ENCODE results near the gene DCUN1D3.
"Not testable (repeated sequence)": the region's sequence is repeated elsewhere in the genome, so short reads cannot be mapped to it uniquely, and the experiment has no call there.

The DCUN1D3 gene, protein sequence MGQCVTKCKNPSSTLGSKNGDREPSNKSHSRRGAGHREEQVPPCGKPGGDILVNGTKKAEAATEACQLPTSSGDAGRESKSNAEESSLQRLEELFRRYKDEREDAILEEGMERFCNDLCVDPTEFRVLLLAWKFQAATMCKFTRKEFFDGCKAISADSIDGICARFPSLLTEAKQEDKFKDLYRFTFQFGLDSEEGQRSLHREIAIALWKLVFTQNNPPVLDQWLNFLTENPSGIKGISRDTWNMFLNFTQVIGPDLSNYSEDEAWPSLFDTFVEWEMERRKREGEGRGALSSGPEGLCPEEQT

DNA sequence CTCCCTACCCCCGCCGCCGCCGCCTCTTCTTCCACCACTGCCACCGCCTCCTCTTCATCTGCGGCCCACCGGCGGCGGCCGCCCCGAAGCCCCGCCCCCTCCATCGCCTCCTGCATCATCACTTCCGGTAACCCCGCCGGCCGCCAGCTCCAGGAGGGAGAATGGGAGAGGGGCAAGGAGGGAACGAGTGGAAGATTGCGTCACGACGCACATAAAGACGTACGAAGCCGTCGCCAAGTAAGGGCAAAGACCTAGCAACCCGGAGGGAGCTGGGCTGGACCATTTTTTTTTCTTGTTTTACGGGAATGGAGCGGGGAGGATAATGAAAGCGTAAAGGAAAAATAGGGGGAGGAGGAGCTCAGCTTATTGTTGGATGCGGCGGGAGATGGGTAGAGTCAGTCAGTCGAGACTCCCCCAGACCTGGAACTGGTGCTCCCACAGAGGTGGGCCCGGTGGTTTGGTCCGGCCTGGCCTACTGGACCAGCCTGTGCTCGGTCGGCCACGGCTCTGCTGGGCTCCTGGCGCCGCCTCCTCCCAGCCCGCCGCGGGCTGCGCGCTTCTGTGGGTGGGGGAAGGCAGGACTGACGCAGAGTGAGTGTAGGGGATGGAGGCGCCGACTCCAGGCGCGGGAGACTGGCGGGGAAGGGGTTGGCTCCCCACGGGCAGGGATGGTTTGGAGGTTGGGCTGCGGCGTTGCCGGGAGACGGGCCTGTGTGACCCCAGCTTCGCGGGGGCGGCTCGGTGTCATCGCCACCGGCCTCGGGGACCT lies at the start of gene DCUN1D3, which contains the start of gene LYRM1:
Gene DCUN1D3 (minus strand): TSS at position 60 of the 769 bp plus-strand sequence. CDS start 37,820 bp downstream, outside the sequence.
Gene LYRM1 (plus strand): TSS at position 473 of the 769 bp plus-strand sequence. CDS start 14,785 bp downstream, outside the sequence.
- peaks cover 84% of the 10 kb centered on the region for H3K79me2 ChIP-seq (ENCODE audit: control insufficient read depth, insufficient read depth, low read length, unreplicated experiment)
- peaks cover 59% of the 10 kb centered on the region for H3K4me1 ChIP-seq (ENCODE audit: control insufficient read depth, insufficient read depth, low read length, unreplicated experiment)
- H2AFZ ChIP-seq (ENCODE audit: low read length, unreplicated experiment), result peak within 1 kb of the TSS; percentile 71
- H3K27ac ChIP-seq (ENCODE audit: low read depth, low read length), result peak within 1 kb of the TSS; percentile 96
- no peaks in the 10 kb centered on the region for H3K27me3 ChIP-seq (ENCODE audit: insufficient read depth, low read length)
- H3K36me3 ChIP-seq (ENCODE audit: insufficient read depth, low read length), result peaks cover 16% of the 10 kb centered on the region; the same call in 1 of the 2 replicates
- peak within 1 kb of the TSS; percentile 83 for H3K4me3 ChIP-seq (ENCODE audit: low read depth, low read length)

DNA sequence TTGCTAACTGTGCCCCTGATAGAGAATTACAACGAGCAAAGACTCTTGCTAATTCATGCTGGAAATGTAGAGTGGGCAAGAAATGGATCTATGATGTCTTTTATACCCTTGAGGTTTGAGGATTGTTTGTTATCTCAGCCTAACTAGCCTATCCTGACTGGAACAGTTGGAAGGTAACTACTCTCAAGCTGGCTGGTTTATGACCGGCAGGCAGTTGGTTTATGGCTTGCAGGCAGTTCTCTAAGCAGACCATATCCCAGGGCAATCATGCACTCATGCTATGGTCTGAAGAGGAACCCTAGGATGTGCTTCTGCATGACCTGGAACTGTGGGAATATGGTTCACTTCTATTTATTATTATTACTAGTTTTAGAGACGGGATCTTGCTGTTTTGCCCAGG lies 49.5 kb upstream of the DCUN1D3 start:
- Histone ChIP-seq H3K36me3 (ENCODE audit: insufficient read depth, low read length) (no peaks in the 10 kb centered on the region), H3K4me1 (ENCODE audit: control insufficient read depth, insufficient read depth, low read length, unreplicated experiment) (no peaks in the 10 kb centered on the region), H3K27me3 (ENCODE audit: insufficient read depth, low read length) (no peaks in the 10 kb centered on the region), H2AFZ (ENCODE audit: low read length, unreplicated experiment) (no peak overlapping the region), H3K27ac (ENCODE audit: low read depth, low read length) (no peak overlapping the region), H3K79me2 (ENCODE audit: control insufficient read depth, insufficient read depth, low read length, unreplicated experiment) (no peaks in the 10 kb centered on the region), H3K4me3 (ENCODE audit: low read depth, low read length) (no peak overlapping the region)

DNA sequence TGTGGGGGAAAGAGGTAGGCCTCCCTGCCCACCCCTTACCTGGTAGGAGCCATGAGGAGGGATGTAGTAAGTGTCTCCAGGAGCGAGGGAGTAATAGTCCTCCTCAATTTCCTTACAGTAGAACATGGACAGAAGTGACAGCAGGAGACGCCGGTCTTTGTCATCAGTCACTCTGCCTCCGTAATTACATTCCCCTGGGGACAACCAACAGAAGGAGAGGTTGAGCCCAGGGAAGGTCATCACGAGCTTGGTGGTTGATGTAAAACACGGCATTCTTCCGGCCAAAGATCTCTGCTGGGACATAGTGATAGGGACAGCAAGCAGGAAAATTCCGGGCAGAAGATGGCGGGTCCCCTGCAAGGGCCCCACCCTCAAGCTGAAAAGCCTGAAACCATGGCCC lies 48.3 kb upstream of the DCUN1D3 start:
- Histone ChIP-seq H3K36me3 (ENCODE audit: insufficient read depth, low read length) (no peaks in the 10 kb centered on the region), H3K27me3 (ENCODE audit: insufficient read depth, low read length) (no peaks in the 10 kb centered on the region), H2AFZ (ENCODE audit: low read length, unreplicated experiment) (no peak overlapping the region), H3K4me1 (ENCODE audit: control insufficient read depth, insufficient read depth, low read length, unreplicated experiment) (no peaks in the 10 kb centered on the region), H3K27ac (ENCODE audit: low read depth, low read length) (no peak overlapping the region), H3K4me3 (ENCODE audit: low read depth, low read length) (no peak overlapping the region), H3K79me2 (ENCODE audit: control insufficient read depth, insufficient read depth, low read length, unreplicated experiment) (no peaks in the 10 kb centered on the region)

DNA sequence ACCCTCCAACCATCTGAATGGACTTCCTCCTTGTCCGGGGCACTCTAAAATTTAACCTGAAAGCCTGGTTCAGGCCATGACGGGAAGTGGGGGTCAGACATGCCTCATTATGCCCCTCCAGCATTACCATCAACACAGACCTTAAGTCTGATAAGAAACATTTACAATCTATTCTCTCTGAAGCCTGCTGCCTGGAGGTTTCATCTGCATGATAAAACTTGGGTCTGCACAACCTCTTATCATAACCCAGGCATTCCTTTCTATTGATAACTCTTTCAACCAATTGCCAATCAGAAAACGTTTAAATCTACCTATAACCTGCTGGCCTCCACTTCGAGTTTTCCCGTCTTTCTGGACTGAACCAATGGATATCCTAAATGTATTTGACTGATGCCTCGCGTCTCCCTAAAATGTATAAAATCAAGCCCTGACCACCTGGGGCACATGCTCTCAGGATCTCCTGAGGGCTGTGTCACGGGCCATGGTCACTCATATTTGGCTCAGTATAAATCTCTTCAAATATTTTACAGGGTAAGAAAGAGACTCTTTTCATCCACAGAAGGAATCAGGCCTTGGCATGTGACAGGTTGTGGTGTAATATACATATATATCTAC lies 46.0 kb upstream of the DCUN1D3 start:
- no peak overlapping the region for H3K4me3 ChIP-seq (ENCODE audit: low read depth, low read length)
- H3K27ac ChIP-seq (ENCODE audit: low read depth, low read length), result no peak overlapping the region
- no peaks in the 10 kb centered on the region for H3K4me1 ChIP-seq (ENCODE audit: control insufficient read depth, insufficient read depth, low read length, unreplicated experiment)
- H3K79me2 ChIP-seq (ENCODE audit: control insufficient read depth, insufficient read depth, low read length, unreplicated experiment), result no peaks in the 10 kb centered on the region
- no peaks in the 10 kb centered on the region for H3K27me3 ChIP-seq (ENCODE audit: insufficient read depth, low read length)
- H3K36me3 ChIP-seq (ENCODE audit: insufficient read depth, low read length), result no peaks in the 10 kb centered on the region
- no peak overlapping the region for H2AFZ ChIP-seq (ENCODE audit: low read length, unreplicated experiment)

DNA sequence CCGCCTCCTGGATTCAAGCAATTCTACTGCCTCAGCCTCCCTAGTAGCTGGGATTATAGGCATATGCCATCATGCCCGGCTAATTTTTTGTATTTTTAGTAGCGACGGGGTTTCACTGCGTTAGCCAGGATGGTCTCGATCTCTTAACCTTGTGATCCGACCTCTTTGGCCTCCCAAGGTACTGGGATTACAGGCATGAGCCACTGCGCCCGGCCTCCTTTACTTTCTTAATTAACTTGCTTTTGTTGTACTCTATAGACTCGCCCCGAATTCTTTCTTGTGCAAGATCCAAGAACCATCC lies 45.4 kb upstream of the DCUN1D3 start:
- H3K4me1 ChIP-seq (ENCODE audit: control insufficient read depth, insufficient read depth, low read length, unreplicated experiment); H3K4me3 ChIP-seq (ENCODE audit: low read depth, low read length); H3K27me3 ChIP-seq (ENCODE audit: insufficient read depth, low read length); H3K79me2 ChIP-seq (ENCODE audit: control insufficient read depth, insufficient read depth, low read length, unreplicated experiment); H3K36me3 ChIP-seq (ENCODE audit: insufficient read depth, low read length); H3K27ac ChIP-seq (ENCODE audit: low read depth, low read length); H2AFZ ChIP-seq (ENCODE audit: low read length, unreplicated experiment): not testable (repeated sequence)

DNA sequence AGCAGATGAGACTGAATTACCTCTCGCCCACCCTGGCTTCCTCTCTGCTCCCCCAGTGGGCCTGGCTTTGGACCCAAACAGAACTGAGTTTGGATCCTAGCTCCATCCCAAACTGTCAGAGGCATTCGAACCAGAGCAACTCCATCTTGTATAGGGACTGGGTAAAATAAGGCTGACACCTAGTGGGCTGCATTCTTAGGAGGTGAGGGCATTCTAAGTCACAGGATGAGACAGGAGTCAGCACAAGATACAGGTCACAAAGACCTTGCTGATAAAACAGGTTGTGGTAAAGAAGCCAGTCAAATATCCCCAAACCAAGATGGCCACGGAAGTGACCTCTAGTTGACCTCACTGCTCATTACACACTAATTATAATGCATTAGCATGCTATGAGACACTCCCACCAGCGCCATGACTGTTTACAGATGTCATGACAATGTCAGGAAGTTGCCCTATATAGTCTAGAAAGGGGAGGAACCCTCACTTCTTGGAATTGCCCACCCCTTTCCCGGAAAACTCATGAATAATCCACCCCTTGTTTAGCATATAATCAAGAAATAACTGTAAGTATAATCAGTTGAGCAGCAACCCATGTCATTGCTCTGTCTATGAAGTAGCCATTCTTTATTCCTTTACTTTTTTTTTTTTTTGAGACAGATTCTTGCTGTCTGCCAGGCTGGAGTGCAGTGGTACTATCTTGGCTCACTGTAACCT lies 44.9 kb upstream of the DCUN1D3 start:
- Histone ChIP-seq H2AFZ (ENCODE audit: low read length, unreplicated experiment) (no peak overlapping the region), H3K27ac (ENCODE audit: low read depth, low read length) (no peak overlapping the region), H3K79me2 (ENCODE audit: control insufficient read depth, insufficient read depth, low read length, unreplicated experiment) (no peaks in the 10 kb centered on the region), H3K4me3 (ENCODE audit: low read depth, low read length) (no peak overlapping the region), H3K4me1 (ENCODE audit: control insufficient read depth, insufficient read depth, low read length, unreplicated experiment) (no peaks in the 10 kb centered on the region), H3K27me3 (ENCODE audit: insufficient read depth, low read length) (no peaks in the 10 kb centered on the region), H3K36me3 (ENCODE audit: insufficient read depth, low read length) (no peaks in the 10 kb centered on the region)

DNA sequence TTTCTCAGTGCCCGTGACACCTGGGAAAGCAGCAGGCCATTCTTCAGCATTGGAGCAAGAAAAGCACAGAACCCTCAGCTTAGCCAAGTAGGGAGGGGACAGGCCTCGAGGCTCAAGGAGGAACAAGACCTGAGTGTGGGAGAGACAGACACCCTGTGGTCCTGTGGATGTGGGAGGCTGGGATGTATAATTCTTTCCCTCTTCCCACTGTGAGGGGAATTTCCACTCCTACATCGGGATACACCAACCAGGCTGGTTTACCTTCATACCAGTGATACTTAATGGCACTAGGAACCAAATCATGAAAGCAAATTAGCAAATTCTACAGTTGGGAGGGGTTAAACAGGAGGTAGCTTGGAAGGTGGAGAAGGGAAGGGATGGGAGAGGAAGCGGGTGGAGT lies 42.1 kb upstream of the DCUN1D3 start:
- Histone ChIP-seq H3K4me3 (ENCODE audit: low read depth, low read length) (no peak overlapping the region), H3K36me3 (ENCODE audit: insufficient read depth, low read length) (no peaks in the 10 kb centered on the region), H3K4me1 (ENCODE audit: control insufficient read depth, insufficient read depth, low read length, unreplicated experiment) (peaks cover 14% of the 10 kb centered on the region), H2AFZ (ENCODE audit: low read length, unreplicated experiment) (no peak overlapping the region), H3K27me3 (ENCODE audit: insufficient read depth, low read length) (no peaks in the 10 kb centered on the region), H3K27ac (ENCODE audit: low read depth, low read length) (no peak overlapping the region), H3K79me2 (ENCODE audit: control insufficient read depth, insufficient read depth, low read length, unreplicated experiment) (no peaks in the 10 kb centered on the region)

DNA sequence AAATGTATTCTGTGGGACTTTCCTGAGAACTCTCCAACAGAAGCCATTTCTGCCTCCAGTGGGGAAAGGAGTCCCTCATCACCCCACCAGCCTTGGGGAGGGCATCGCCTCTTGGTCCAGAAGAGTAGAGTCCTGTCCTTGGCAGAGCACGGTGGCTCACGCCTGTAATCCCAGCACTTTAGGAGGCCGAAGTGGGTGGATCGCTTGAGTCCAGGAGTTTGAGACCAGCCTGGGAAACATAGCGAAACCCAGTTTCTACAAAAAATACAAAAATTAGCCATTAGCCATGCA lies 41.4 kb upstream of the DCUN1D3 start:
- no peak overlapping the region for H3K4me3 ChIP-seq (ENCODE audit: low read depth, low read length)
- H2AFZ ChIP-seq (ENCODE audit: low read length, unreplicated experiment), result no peak overlapping the region
- no peaks in the 10 kb centered on the region for H3K79me2 ChIP-seq (ENCODE audit: control insufficient read depth, insufficient read depth, low read length, unreplicated experiment)
- H3K36me3 ChIP-seq (ENCODE audit: insufficient read depth, low read length), result no peaks in the 10 kb centered on the region
- peaks cover 14% of the 10 kb centered on the region for H3K4me1 ChIP-seq (ENCODE audit: control insufficient read depth, insufficient read depth, low read length, unreplicated experiment)
- H3K27me3 ChIP-seq (ENCODE audit: insufficient read depth, low read length), result no peaks in the 10 kb centered on the region
- H3K27ac ChIP-seq (ENCODE audit: low read depth, low read length), result no peak overlapping the region

DNA sequence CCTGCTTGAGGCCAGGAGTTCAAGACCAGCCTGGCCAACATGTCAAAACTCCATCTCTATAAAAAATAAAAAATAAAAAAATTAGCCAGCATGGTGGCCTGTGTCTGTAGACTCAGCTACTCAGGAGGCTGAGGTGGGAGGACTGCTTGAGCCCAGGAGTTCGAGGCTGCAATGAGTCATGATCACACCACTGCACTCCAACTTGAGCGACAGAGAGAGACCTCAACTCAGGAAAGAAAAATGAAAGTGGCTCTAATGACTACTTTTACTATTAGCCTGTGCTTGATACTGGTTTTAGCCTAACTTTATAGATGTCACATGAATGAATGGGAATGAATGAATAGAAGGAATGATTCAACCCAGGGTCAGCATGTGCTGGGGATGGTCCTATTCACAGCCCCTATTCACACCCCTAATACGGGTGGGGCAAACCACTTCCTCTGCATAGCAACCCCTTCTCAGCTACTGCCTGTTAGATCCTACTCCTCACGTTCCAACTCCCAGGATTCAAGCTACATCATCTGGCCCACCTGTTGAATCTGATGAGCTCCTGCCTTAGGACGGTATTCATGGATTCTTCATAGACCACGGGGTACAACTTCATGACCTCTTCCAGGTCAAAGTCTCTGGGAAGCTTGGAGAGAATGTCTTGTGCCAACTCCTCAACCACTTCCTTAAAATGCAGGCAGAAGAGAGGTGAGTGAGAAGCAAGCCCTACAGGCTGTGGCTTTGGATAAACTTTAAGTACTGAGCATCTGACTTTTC lies 40.9 kb upstream of the DCUN1D3 start:
- no peak overlapping the region for H2AFZ ChIP-seq (ENCODE audit: low read length, unreplicated experiment)
- peaks cover 14% of the 10 kb centered on the region for H3K4me1 ChIP-seq (ENCODE audit: control insufficient read depth, insufficient read depth, low read length, unreplicated experiment)
- H3K27ac ChIP-seq (ENCODE audit: low read depth, low read length), result no peak overlapping the region
- no peak overlapping the region for H3K4me3 ChIP-seq (ENCODE audit: low read depth, low read length)
- H3K79me2 ChIP-seq (ENCODE audit: control insufficient read depth, insufficient read depth, low read length, unreplicated experiment), result no peaks in the 10 kb centered on the region
- H3K27me3 ChIP-seq (ENCODE audit: insufficient read depth, low read length), result no peaks in the 10 kb centered on the region
- no peaks in the 10 kb centered on the region for H3K36me3 ChIP-seq (ENCODE audit: insufficient read depth, low read length)

DNA sequence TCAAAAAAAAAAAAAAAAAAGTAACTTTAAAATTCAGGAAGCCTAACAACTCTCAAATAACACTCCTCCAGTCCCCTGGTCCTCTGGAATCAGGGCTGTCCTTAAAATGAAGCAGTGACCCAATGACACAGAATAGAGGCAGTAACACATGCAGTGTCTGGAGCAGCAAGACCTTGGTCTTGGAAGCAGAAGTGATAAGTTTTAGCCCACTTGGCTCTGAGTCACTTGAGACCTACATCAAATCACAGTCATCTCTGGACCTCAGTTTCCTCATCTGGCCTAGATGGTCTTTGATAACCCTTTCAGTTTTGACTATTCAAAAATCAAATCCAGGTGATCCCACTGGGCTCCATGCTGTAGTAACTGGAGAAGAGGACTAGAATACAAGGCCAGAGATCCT lies 39.5 kb upstream of the DCUN1D3 start:
- no peak overlapping the region for H3K4me3 ChIP-seq (ENCODE audit: low read depth, low read length)
- no peak overlapping the region for H3K27ac ChIP-seq (ENCODE audit: low read depth, low read length)
- H3K79me2 ChIP-seq (ENCODE audit: control insufficient read depth, insufficient read depth, low read length, unreplicated experiment), result no peaks in the 10 kb centered on the region
- no peak overlapping the region for H2AFZ ChIP-seq (ENCODE audit: low read length, unreplicated experiment)
- no peaks in the 10 kb centered on the region for H3K27me3 ChIP-seq (ENCODE audit: insufficient read depth, low read length)
- H3K4me1 ChIP-seq (ENCODE audit: control insufficient read depth, insufficient read depth, low read length, unreplicated experiment), result peaks cover 14% of the 10 kb centered on the region
- no peaks in the 10 kb centered on the region for H3K36me3 ChIP-seq (ENCODE audit: insufficient read depth, low read length)

Data from ACC112 (cell line).